ENCODE data around the gene APPL1. TPM values are rescaled to one million over a fixed set of nuclear protein-coding genes. Genes with fewer than 3 reads are reported as not detected.

Gene APPL1
- polyA plus RNA-seq, 3 donors, result 13.9 to 42.1 (median 35.5) TPM

DNA sequence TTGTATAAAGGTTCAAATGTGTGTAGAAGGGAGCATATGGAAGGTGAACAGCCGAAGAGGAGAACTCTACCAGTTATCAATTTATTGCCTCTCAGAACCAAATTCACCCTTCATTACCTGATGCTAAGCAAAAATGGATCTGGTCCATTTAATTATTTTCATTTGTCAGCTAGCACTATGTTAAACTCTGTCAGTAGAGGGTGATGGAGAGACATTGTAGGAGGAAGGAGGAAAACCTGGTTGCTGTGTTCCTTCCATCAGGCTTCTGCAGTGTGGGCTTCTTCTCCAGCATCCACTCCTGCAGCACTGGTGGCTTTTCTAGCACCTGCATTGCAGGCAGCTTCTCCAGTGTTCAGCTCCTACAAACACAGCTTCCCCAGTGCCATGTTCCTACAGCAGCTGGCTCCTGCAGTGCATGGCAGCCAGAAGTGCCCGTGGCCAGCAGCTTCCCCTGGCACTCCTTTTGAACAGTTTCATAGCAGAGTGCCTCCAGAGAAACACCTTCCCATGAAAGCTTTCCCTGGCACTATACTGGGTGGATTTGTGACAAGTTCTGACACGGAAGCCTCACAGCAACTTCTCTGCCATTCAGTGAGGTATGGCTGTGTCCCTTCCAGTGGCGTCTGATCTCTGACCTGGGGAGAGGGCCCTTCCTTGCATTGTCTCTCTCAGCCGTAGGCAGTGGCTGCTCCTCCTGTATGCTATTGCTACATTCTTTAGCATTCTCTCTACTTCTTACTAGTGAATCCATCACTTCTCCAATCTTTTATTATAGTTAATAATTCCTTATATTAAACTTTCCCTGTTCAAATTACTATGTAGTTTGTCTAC, 47.7 kb upstream of the APPL1 start:
- Mint-ChIP-seq H3K4me1 (peaks cover 25% of the 10 kb centered on the region), H3K9me3 (peaks cover 0 to 9% (median 7%) of the 10 kb centered on the region in 7 donors)
- 83% methylated on average over 3 of the region's 5 CpGs for whole genome bisulfite sequencing (ENCODE audit: insufficient coverage)

DNA sequence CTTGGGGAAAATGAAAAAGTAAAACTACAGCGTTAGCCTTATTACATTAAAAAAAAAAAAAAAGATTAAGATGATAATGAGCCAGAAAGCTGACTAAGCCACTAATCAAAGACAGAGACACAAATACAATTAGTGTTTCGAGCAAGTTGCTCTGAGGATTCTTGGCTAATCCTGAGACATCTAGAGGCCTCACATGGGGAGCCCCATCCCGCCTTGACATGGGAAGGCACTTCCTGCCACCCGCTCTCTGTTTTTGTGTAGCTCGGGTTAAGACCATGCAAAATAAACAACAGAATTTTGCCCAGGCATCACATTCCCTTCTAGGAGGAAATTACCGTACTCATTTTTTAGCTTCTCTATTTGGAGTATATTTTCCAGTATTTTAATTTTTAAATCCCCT, 43.0 kb upstream of the APPL1 start:
- no peak for DNase-seq
- WGBS (ENCODE audit: insufficient coverage), result 71% methylated on average over 2 of the region's 6 CpGs
- Histone ChIP-seq H3K36me3 (replicated peaks in 1 of 2; ENCODE audit: control insufficient read depth in 1 of 2, insufficient read depth in 2 of 2, low read length in 2 of 2) (no peaks in the 10 kb centered on the region), H3K27me3 (ENCODE audit: control insufficient read depth in 2 of 2, insufficient read depth in 2 of 2, low read length in 2 of 2) (no peaks in the 10 kb centered on the region), H3K79me2 (ENCODE audit: insufficient read depth, low read length) (no peaks in the 10 kb centered on the region), H3K27ac (ENCODE audit: low read depth in 1 of 2, low read length in 2 of 2) (no peak overlapping the region), H4K20me1 (ENCODE audit: insufficient read depth, low read length) (no peaks in the 10 kb centered on the region), H3K4me3 (replicated peaks in 1 of 3; ENCODE audit: low read depth in 2 of 3, low read length in 3 of 3) (no peak overlapping the region), H3K4me2 (replicated peaks; ENCODE audit: extremely low read depth, low read length, poor library complexity, severe bottlenecking) (no peak overlapping the region), H3K9ac (ENCODE audit: insufficient read depth, low read length, poor library complexity, severe bottlenecking) (no peak overlapping the region), H2AFZ (ENCODE audit: insufficient read depth, low read depth, low read length, poor library complexity, severe bottlenecking) (no peak overlapping the region), H3K9me3 (replicated peaks in 1 of 2; ENCODE audit: control insufficient read depth in 1 of 2, insufficient read depth in 1 of 2, low read length in 2 of 2) (no peaks in the 10 kb centered on the region), H3K4me1 (ENCODE audit: control insufficient read depth in 1 of 2, insufficient read depth in 2 of 2, low read length in 2 of 2) (no peaks in the 10 kb centered on the region)
- intact Hi-C loops (cut with micrococcal nuclease), result no loop called here
- Mint-ChIP-seq H3K4me1 (peaks cover 3% of the 10 kb centered on the region), H3K27me3 (ENCODE audit: low read depth in 3 of 3) (no peaks in the 10 kb centered on the region), H3K36me3 (no peaks in the 10 kb centered on the region), H3K9me3 (no peaks in the 10 kb centered on the region), H3K4me3 (no peak overlapping the region), H3K27ac (no peak overlapping the region)
- TF ChIP-seq, protein P1, sequence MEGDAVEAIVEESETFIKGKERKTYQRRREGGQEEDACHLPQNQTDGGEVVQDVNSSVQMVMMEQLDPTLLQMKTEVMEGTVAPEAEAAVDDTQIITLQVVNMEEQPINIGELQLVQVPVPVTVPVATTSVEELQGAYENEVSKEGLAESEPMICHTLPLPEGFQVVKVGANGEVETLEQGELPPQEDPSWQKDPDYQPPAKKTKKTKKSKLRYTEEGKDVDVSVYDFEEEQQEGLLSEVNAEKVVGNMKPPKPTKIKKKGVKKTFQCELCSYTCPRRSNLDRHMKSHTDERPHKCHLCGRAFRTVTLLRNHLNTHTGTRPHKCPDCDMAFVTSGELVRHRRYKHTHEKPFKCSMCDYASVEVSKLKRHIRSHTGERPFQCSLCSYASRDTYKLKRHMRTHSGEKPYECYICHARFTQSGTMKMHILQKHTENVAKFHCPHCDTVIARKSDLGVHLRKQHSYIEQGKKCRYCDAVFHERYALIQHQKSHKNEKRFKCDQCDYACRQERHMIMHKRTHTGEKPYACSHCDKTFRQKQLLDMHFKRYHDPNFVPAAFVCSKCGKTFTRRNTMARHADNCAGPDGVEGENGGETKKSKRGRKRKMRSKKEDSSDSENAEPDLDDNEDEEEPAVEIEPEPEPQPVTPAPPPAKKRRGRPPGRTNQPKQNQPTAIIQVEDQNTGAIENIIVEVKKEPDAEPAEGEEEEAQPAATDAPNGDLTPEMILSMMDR (IDR thresholded peaks at IDR 0.05), result no peak

More for the DNA sequence above, 47.7 kb upstream of the APPL1 start:
- Histone ChIP-seq H3K9me3 (replicated peaks in 1 of 2; ENCODE audit: control insufficient read depth in 1 of 2, insufficient read depth in 1 of 2, low read length in 2 of 2) (no peaks in the 10 kb centered on the region), H3K4me2 (replicated peaks; ENCODE audit: extremely low read depth, low read length, poor library complexity, severe bottlenecking) (no peak overlapping the region), H3K4me1 (ENCODE audit: control insufficient read depth in 1 of 2, insufficient read depth in 2 of 2, low read length in 2 of 2) (peaks cover 14 to 20% of the 10 kb centered on the region in 2 donors), H4K20me1 (ENCODE audit: insufficient read depth, low read length) (no peaks in the 10 kb centered on the region), H3K27ac (ENCODE audit: low read depth in 1 of 2, low read length in 2 of 2) (no peak overlapping the region), H3K27me3 (ENCODE audit: control insufficient read depth in 2 of 2, insufficient read depth in 2 of 2, low read length in 2 of 2) (no peaks in the 10 kb centered on the region), H3K9ac (ENCODE audit: insufficient read depth, low read length, poor library complexity, severe bottlenecking) (no peak overlapping the region), H2AFZ (ENCODE audit: insufficient read depth, low read depth, low read length, poor library complexity, severe bottlenecking) (no peak overlapping the region), H3K36me3 (replicated peaks in 1 of 2; ENCODE audit: control insufficient read depth in 1 of 2, insufficient read depth in 2 of 2, low read length in 2 of 2) (no peaks in the 10 kb centered on the region), H3K79me2 (ENCODE audit: insufficient read depth, low read length) (no peaks in the 10 kb centered on the region), H3K4me3 (replicated peaks in 1 of 3; ENCODE audit: low read depth in 2 of 3, low read length in 3 of 3) (no peak overlapping the region)
- Mint-ChIP-seq H3K27me3 (ENCODE audit: low read depth in 3 of 3) (peaks cover 0 to 4% (median 0%) of the 10 kb centered on the region in 3 donors), H3K27ac (no peak overlapping the region), H3K36me3 (no peaks in the 10 kb centered on the region), H3K4me3 (no peak overlapping the region)
- intact Hi-C loops (cut with micrococcal nuclease), result no loop called here
- DNase-seq, result no peak
- TF ChIP-seq, protein P1 (IDR thresholded peaks at IDR 0.05), result no peak
